Panc1 (cell line): Measurements from ENCODE around the gene OR2J1. TPM values are rescaled to one million over a fixed set of nuclear protein-coding genes. Genes with fewer than 3 reads are reported as not detected.
"Not testable (repeated sequence)": the region's sequence is repeated elsewhere in the genome, so short reads cannot be mapped to it uniquely, and the experiment has no call there.

Experiments
- ATAC-seq: fragments of 200-7000 bp; cut with Tn5 transposase; 2 replicates; pipeline ENCODE4 v1.9.1; 2020; ENCODE audit warnings: mild to moderate bottlenecking, moderate library complexity
- BruUV-seq: library from RNA; stranded (reverse); fragments of 400-500 nt; replicated peaks from 2 replicates; lab custom pipeline; 2021; lab: Mats Ljungman, UMichigan
- CTCF ChIA-PET: fragments of 300-600 bp; sonication (Branson Sonifier 250); formaldehyde crosslinking; loops from one replicate; lab custom pipeline; 2022; ENCODE audit warnings: antibody characterized with exemption; lab: Charles Lee
- POLR2A ChIA-PET: fragments of 300-600 bp; sonication (Branson Sonifier 250); formaldehyde crosslinking; loops from one replicate; lab custom pipeline; 2022; ENCODE audit warnings: antibody characterized with exemption; lab: Charles Lee
- DNase-seq: peaks from one replicate; pipeline ENCODE4 v3.0.0-alpha.2; 2010; ENCODE audit warnings: low read depth, low spot score
- H3K27ac ChIP-seq: 2 replicates; pipeline ENCODE4 v1.5.1; 2011; ENCODE audit warnings: mild to moderate bottlenecking, low read length, inconsistent platforms
- H3K27me3 ChIP-seq: fragments of 200-500 bp; sonication (Bioruptor generic); 2 replicates; pipeline ENCODE4 v1.6.0; 2014; ENCODE audit warnings: low read length, inconsistent platforms; ENCODE audit not compliant: control insufficient read depth, insufficient read depth
- H3K36me3 ChIP-seq: fragments of 200-500 bp; sonication (Bioruptor generic); 2 replicates; pipeline ENCODE4 v1.5.1; 2014; ENCODE audit warnings: inconsistent platforms, mild to moderate bottlenecking, low read length, moderate library complexity; ENCODE audit not compliant: control insufficient read depth, insufficient read depth
- H3K4me1 ChIP-seq: 2 replicates; pipeline ENCODE4 v1.5.1; 2011; ENCODE audit warnings: inconsistent platforms, mild to moderate bottlenecking, low read length, moderate library complexity; ENCODE audit not compliant: control insufficient read depth, insufficient read depth
- H3K4me3 ChIP-seq, 2 experiments: 2 replicates each; pipeline ENCODE4 v1.5.1; 2011 to 2012; ENCODE audit warnings: low read depth in 2 of 2, low read length in 2 of 2, mild to moderate bottlenecking in 2 of 2, inconsistent platforms in 1 of 2, moderate library complexity in 1 of 2
- H3K9me3 ChIP-seq: fragments of 200-500 bp; sonication (Bioruptor generic); 2 replicates; pipeline ENCODE4 v1.5.1; 2014; ENCODE audit warnings: low read depth, mild to moderate bottlenecking, inconsistent platforms, low read length, moderate library complexity; ENCODE audit not compliant: control insufficient read depth, insufficient read depth
- POLR2AphosphoS5 ChIP-seq: IDR thresholded peaks from 2 replicates; pipeline ENCODE4 v1.6.1; 2012; ENCODE audit warnings: mild to moderate bottlenecking, low read depth, low read length, moderate library complexity
- REST ChIP-seq, 2 experiments: IDR thresholded peaks; 2 replicates each; pipeline ENCODE4 v1.6.1; 2011 to 2012; ENCODE audit warnings: low read depth in 2 of 2, control low read depth in 1 of 2, low read length in 1 of 2, mild to moderate bottlenecking in 1 of 2, moderate library complexity in 1 of 2; ENCODE audit not compliant: insufficient read depth in 1 of 2
- SIN3A ChIP-seq: IDR thresholded peaks from 2 replicates; pipeline ENCODE4 v1.6.1; 2012; ENCODE audit warnings: low read depth, mild to moderate bottlenecking, low read length, moderate library complexity, borderline replicate concordance; ENCODE audit not compliant: insufficient read depth
- TCF7L2 ChIP-seq: IDR thresholded peaks from 2 replicates; pipeline ENCODE4 v1.6.1; 2011; ENCODE audit warnings: mild to moderate bottlenecking, low read depth, low read length, inconsistent platforms
- in situ Hi-C: cut with HindIII; loops from 2 replicates; pipeline ENCODE4 v1.10.0; 2016; ENCODE audit warnings: low sequenced_read_pairs, low pct_unique_long_range_greater_than_20kb
- intact Hi-C: fragments of 100-400 bp; cut with micrococcal nuclease; formaldehyde crosslinking; loops from one replicate; pipeline ENCODE4 v1.10.0; 2022; ENCODE audit not compliant: unreplicated experiment
- total RNA-seq: library from RNA; stranded (reverse); gene quantifications from one replicate; pipeline ENCODE4 v1.2.1, GENCODE V29; 2021; ENCODE audit not compliant: unreplicated experiment
- TF ChIP-seq, protein P1 (sequence below): fragments of 450-650 bp; IDR thresholded peaks from 2 replicates; pipeline ENCODE4 v1.5.1; 2017; ENCODE audit warnings: mild to moderate bottlenecking

Gene OR2J1
- total RNA-seq, 1 experiment from 2014 or later, result not detected

DNA sequence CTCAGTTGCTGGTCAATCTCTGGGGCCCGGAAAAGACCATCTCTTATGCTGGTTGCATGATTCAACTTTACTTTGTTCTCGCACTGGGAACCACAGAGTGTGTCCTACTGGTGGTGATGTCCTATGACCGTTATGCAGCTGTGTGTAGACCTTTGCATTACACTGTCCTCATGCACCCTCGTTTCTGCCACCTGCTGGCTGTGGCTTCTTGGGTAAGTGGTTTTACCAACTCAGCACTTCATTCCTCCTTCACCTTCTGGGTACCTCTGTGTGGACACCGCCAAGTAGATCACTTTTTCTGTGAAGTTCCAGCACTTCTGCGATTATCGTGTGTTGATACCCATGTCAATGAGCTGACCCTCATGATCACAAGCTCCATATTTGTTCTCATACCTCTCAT lies 12.8 kb downstream of the OR2J1 start:
- in situ Hi-C loops, result no loop called here
- DNase-seq (no peak), ATAC-seq (0 out of 2 replicates have a peak, but pooled peaks have one; percentile 56)
- BruUV-seq, result no TSS peak
- TF ChIP-seq, protein P1, sequence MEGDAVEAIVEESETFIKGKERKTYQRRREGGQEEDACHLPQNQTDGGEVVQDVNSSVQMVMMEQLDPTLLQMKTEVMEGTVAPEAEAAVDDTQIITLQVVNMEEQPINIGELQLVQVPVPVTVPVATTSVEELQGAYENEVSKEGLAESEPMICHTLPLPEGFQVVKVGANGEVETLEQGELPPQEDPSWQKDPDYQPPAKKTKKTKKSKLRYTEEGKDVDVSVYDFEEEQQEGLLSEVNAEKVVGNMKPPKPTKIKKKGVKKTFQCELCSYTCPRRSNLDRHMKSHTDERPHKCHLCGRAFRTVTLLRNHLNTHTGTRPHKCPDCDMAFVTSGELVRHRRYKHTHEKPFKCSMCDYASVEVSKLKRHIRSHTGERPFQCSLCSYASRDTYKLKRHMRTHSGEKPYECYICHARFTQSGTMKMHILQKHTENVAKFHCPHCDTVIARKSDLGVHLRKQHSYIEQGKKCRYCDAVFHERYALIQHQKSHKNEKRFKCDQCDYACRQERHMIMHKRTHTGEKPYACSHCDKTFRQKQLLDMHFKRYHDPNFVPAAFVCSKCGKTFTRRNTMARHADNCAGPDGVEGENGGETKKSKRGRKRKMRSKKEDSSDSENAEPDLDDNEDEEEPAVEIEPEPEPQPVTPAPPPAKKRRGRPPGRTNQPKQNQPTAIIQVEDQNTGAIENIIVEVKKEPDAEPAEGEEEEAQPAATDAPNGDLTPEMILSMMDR, result peak; percentile 34
- no peak for TF ChIP-seq SIN3A
- ChIA-PET POLR2A (no interaction called here), CTCF (no interaction called here)
- Histone ChIP-seq H3K9me3 (no peaks in the 10 kb centered on the region), H3K4me1 (no peaks in the 10 kb centered on the region), H3K4me3 (no peak overlapping the region), H3K27me3 (peaks cover 2% of the 10 kb centered on the region; the same call in 1 of the 2 replicates), H3K36me3 (no peaks in the 10 kb centered on the region), H3K27ac (no peak overlapping the region)
- intact Hi-C loops, result no loop called here

GRCh38 chr6:29114964-29115363 lies 15.7 kb downstream of the OR2J1 start:
- CTCF ChIA-PET, H3K4me3 ChIP-seq, BruUV-seq, H3K9me3 ChIP-seq, in situ Hi-C loops, H3K27me3 ChIP-seq, POLR2A ChIA-PET, H3K36me3 ChIP-seq, intact Hi-C loops, H3K27ac ChIP-seq, ATAC-seq, H3K4me1 ChIP-seq, DNase-seq: not testable (repeated sequence)

DNA sequence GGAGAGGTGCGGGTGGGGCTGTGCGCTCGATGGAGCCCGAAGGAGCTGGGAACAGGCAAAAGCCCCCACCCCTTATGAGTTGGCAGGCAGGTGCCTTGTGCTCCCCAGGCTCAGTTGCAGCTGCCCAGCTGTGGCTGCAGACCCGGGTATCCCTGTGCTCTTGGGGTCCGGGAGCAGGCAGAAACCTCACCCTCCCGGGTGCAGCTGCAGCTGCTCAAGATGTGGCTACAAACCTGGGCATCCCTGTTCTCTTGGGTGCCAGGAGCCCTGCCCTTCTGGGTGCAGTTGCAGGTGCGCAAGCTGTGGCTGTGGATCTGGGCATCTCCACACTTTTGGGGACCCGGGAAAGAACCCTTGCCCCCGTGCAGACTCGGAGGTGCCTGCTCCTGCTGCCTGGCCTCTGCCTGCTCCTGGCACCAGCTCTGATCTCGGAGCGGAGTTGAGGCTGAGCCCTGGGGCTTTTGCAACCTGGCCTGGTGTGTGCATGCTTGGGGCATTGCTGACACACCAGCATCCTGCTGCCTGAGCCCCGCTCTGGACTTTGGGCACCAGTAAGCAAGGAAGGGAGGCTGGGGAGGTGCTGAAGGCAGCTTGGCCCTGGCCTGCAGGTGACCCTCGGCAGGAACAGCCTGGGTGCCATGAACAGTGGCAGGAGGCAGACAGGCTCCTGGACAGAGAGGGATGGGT lies 30.2 kb downstream of the OR2J1 start:
- no peak overlapping the region for H3K4me3 ChIP-seq
- H3K36me3 ChIP-seq, result no peaks in the 10 kb centered on the region
- no peak overlapping the region for H3K27ac ChIP-seq
- TF ChIP-seq REST (IDR thresholded peaks at IDR 0.05; ENCODE audit: insufficient read depth in 1 of 2, low read depth in 2 of 2, low read length in 1 of 2), result no peak
- no peak for TF ChIP-seq POLR2AphosphoS5
- TF ChIP-seq TCF7L2, result no peak
- TF ChIP-seq, protein P1, result no peak
- TF ChIP-seq SIN3A, result no peak
- intact Hi-C loops, result no loop called here
- CTCF ChIA-PET, result no interaction called here
- no peak for ATAC-seq
- peaks cover 22% of the 10 kb centered on the region for H3K27me3 ChIP-seq
- no peaks in the 10 kb centered on the region for H3K9me3 ChIP-seq
- no peaks in the 10 kb centered on the region for H3K4me1 ChIP-seq
- in situ Hi-C loops, result no loop called here
- POLR2A ChIA-PET, result no interaction called here
- BruUV-seq, result no TSS peak
- no peak for DNase-seq
